Upper lobe of left lung (tissue), 6 donors: ENCODE data around the gene DNMT3L. TPM values are rescaled to one million over a fixed set of nuclear protein-coding genes. Genes with fewer than 3 reads are reported as not detected.
A peak's percentile ranks its signal among the peaks of the same experiment; 100 is the strongest.

Experiments
- ATAC-seq, 2 donors: fragments of 200-7000 bp; cut with Tn5 transposase; one replicate each; pipeline ENCODE4 v1.9.1; 2022; ENCODE audit warnings: mild to moderate bottlenecking in 2 of 2, moderate library complexity in 2 of 2; ENCODE audit not compliant: low FRiP score in 2 of 2
- DNase-seq, 2 donors: peaks; one replicate each; pipeline ENCODE4 v3.0.0-alpha.2; 2019 to 2020
- H3K27ac ChIP-seq, 4 donors: fragments of 200-600 bp; sonication (generic); one replicate each; pipeline ENCODE4 v1.5.1; 2016 to 2019
- H3K27me3 ChIP-seq, 4 donors: fragments of 200-600 bp; sonication (generic); one replicate each; pipeline ENCODE4 v1.5.1; 2017 to 2019
- H3K36me3 ChIP-seq, 4 donors: fragments of 200-600 bp; sonication (generic); one replicate each; pipeline ENCODE4 v1.5.1; 2016 to 2019
- H3K4me1 ChIP-seq, 4 donors: fragments of 200-600 bp; sonication (generic); one replicate each; pipeline ENCODE4 v1.5.1; 2018 to 2019
- H3K4me3 ChIP-seq, 4 donors: fragments of 200-600 bp; sonication (generic); one replicate each; pipeline ENCODE4 v1.5.1; 2017 to 2019; ENCODE audit warnings: mild to moderate bottlenecking in 2 of 4, moderate library complexity in 1 of 4
- H3K9me3 ChIP-seq, 4 donors: fragments of 200-600 bp; sonication (generic); one replicate each; pipeline ENCODE4 v1.5.1; 2018 to 2019
- CTCF ChIP-seq, 6 experiments: fragments of 450-650 bp in 4 of 6; fragments of 200-600 bp in 2 of 6; sonication (generic) in 2 of 6; IDR thresholded peaks; one replicate each; pipeline ENCODE4 v1.5.1; 2016 to 2019; ENCODE audit warnings: antibody characterized with exemption in 6 of 6
- EP300 ChIP-seq, 4 donors: sonication (generic); formaldehyde crosslinking; IDR thresholded peaks; one replicate each; pipeline ENCODE4 v1.5.1; 2017; ENCODE audit warnings: antibody characterized with exemption in 4 of 4, control low read depth in 2 of 4
- POLR2A ChIP-seq, 4 donors: fragments of 450-650 bp; IDR thresholded peaks; one replicate each; pipeline ENCODE4 v1.5.1; 2016 to 2017; ENCODE audit warnings: antibody characterized with exemption in 4 of 4, mild to moderate bottlenecking in 2 of 4
- POLR2AphosphoS5 ChIP-seq, 2 donors: sonication (generic); formaldehyde crosslinking; IDR thresholded peaks; one replicate each; pipeline ENCODE4 v1.5.1; 2017; ENCODE audit warnings: antibody characterized with exemption in 2 of 2
- WGBS, 2 donors: methylation state at CpG; one replicate each; pipeline ENCODE4 v1.1.5; 2017 to 2018; 5-methylcytosine and 5-hydroxymethylcytosine counted together
- total RNA-seq, 6 donors: library from RNA; depleted of rRNA in 4 of 6; stranded (reverse); fragments of >200 nt in 4 of 6; gene quantifications; one replicate each; pipeline versions ENCODE4 v1.1.0 to v1.2.1, GENCODE V29; 2016 to 2021
- donor health status: DM: no; HTN: no; CAD: no; lungs with moderate emphysema.
- donor health status: DM: no; HTN: yes; CAD: no; lungs with severe emphysema.

DNMT3L gene
- total RNA-seq, 6 donors from 2014 or later, result not detected

- Histone ChIP-seq H3K9me3 (no peaks in the 10 kb centered on the region), H3K36me3 (no peaks in the 10 kb centered on the region), H3K4me1 (no peaks in the 10 kb centered on the region), H3K27me3 (no peaks in the 10 kb centered on the region), H3K4me3 (no peak overlapping the region), H3K27ac (no peak overlapping the region)
- 87 to 96% methylated on average over 13 to 18 of the region's 18 CpGs for WGBS, 2 donors
- peak in 1 of 2 donors; percentile 34 for ATAC-seq
- TF ChIP-seq POLR2A (IDR thresholded peaks at IDR 0.05) (no peak), CTCF (IDR thresholded peaks at IDR 0.05) (no peak)
- DNase-seq, result no peak
Measured at GRCh38 chr21:44271558-44272283, 10.0 kb upstream of the DNMT3L start.

- Histone ChIP-seq H3K4me3 (no peak overlapping the region), H3K4me1 (no peaks in the 10 kb centered on the region), H3K27ac (no peak overlapping the region), H3K9me3 (no peaks in the 10 kb centered on the region), H3K36me3 (no peaks in the 10 kb centered on the region), H3K27me3 (no peaks in the 10 kb centered on the region)
- DNase-seq (no peak), ATAC-seq (no peak)
- TF ChIP-seq CTCF (IDR thresholded peaks at IDR 0.05) (no peak), EP300 (IDR thresholded peaks at IDR 0.05) (no peak), POLR2AphosphoS5 (IDR thresholded peaks at IDR 0.05) (no peak), POLR2A (IDR thresholded peaks at IDR 0.05) (no peak)
- 79 to 87% methylated on average over 8 of the region's 8 CpGs for WGBS, 2 donors
Measured at GRCh38 chr21:44269090-44269489, 7.4 kb upstream of the DNMT3L start.

GRCh38 chr21:44267655-44268142 lies 6.0 kb upstream of the DNMT3L start:
- TF ChIP-seq CTCF (IDR thresholded peaks at IDR 0.05) (peak in 1 of 6 experiments; percentile 10), POLR2A (IDR thresholded peaks at IDR 0.05) (no peak)
- Histone ChIP-seq H3K27ac (no peak overlapping the region), H3K27me3 (no peaks in the 10 kb centered on the region), H3K4me1 (no peaks in the 10 kb centered on the region), H3K4me3 (no peak overlapping the region), H3K9me3 (no peaks in the 10 kb centered on the region), H3K36me3 (no peaks in the 10 kb centered on the region)
- 75 to 77% methylated on average over 19 of the region's 19 CpGs for WGBS, 2 donors
- ATAC-seq, result peak in 1 of 2 donors; percentile 33
- no peak for DNase-seq

- H3K36me3 ChIP-seq, result no peaks in the 10 kb centered on the region
- H3K4me3 ChIP-seq, result no peak overlapping the region
- H3K9me3 ChIP-seq, result no peaks in the 10 kb centered on the region
- TF ChIP-seq POLR2AphosphoS5 (IDR thresholded peaks at IDR 0.05) (no peak), POLR2A (IDR thresholded peaks at IDR 0.05) (no peak), CTCF (IDR thresholded peaks at IDR 0.05) (no peak)
- no peak overlapping the region for H3K27ac ChIP-seq
- DNase-seq (no peak), ATAC-seq (no peak)
- no peaks in the 10 kb centered on the region for H3K27me3 ChIP-seq
- H3K4me1 ChIP-seq, result no peaks in the 10 kb centered on the region
- WGBS, 2 donors, result 96 to 98% methylated on average over 9 to 14 of the region's 17 CpGs
Measured at GRCh38 chr21:44265734-44266270, 4.1 kb upstream of the DNMT3L start.

- Histone ChIP-seq H3K4me3 (no peak overlapping the region), H3K27ac (no peak overlapping the region), H3K36me3 (no peaks in the 10 kb centered on the region), H3K27me3 (no peaks in the 10 kb centered on the region), H3K9me3 (no peaks in the 10 kb centered on the region), H3K4me1 (no peaks in the 10 kb centered on the region)
- DNase-seq, result no peak
- TF ChIP-seq CTCF (IDR thresholded peaks at IDR 0.05), result no peak
- TF ChIP-seq POLR2A (IDR thresholded peaks at IDR 0.05), result no peak
- no peak for TF ChIP-seq EP300 (IDR thresholded peaks at IDR 0.05)
- TF ChIP-seq POLR2AphosphoS5 (IDR thresholded peaks at IDR 0.05), result no peak
- no peak for ATAC-seq
- WGBS, 2 donors, result 85 to 92% methylated on average over 4 of the region's 4 CpGs
Measured at GRCh38 chr21:44263768-44264167, 2.1 kb upstream of the DNMT3L start.
